Liver (tissue), 9 donors: ENCODE measurements around the gene DIRAS2. TPM values are rescaled to one million over a fixed set of nuclear protein-coding genes. Genes with fewer than 3 reads are reported as not detected.

Experiments used
- DNase-seq: peaks from one replicate; pipeline ENCODE4 v3.0.0-alpha.2; 2017; ENCODE audit warnings: low spot score
- H3K27ac ChIP-seq, 2 donors: one replicate each; pipeline ENCODE4 v1.7.0; 2013; ENCODE audit warnings: inconsistent platforms in 2 of 2, low read length in 2 of 2, control low read depth in 1 of 2, low read depth in 1 of 2, mild to moderate bottlenecking in 1 of 2
- H3K27me3 ChIP-seq, 4 donors: one replicate each; pipeline versions ENCODE4 v1.6.1 to v1.7.0; 2013; ENCODE audit warnings: low read length in 3 of 4, inconsistent platforms in 1 of 4, mild to moderate bottlenecking in 1 of 4, moderate library complexity in 1 of 4; ENCODE audit not compliant: control insufficient read depth in 4 of 4, insufficient read depth in 4 of 4
- H3K36me3 ChIP-seq, 4 donors: one replicate each; pipeline versions ENCODE4 v1.6.1 to v1.7.0; 2013; ENCODE audit warnings: low read length in 3 of 4, mild to moderate bottlenecking in 3 of 4, low read depth in 1 of 4, moderate library complexity in 1 of 4; ENCODE audit not compliant: control insufficient read depth in 4 of 4, insufficient read depth in 3 of 4
- H3K4me1 ChIP-seq, 4 donors: one replicate each; pipeline versions ENCODE4 v1.6.1 to v1.7.0; 2013; ENCODE audit warnings: low read length in 3 of 4, mild to moderate bottlenecking in 3 of 4, moderate library complexity in 1 of 4; ENCODE audit not compliant: control insufficient read depth in 4 of 4, insufficient read depth in 4 of 4
- H3K4me3 ChIP-seq, 3 donors: one replicate each; pipeline versions ENCODE4 v1.6.1 to v1.7.0; 2013; ENCODE audit warnings: low read length in 3 of 3, control low read depth in 1 of 3, low read depth in 1 of 3, mild to moderate bottlenecking in 1 of 3
- H3K9ac ChIP-seq, 2 donors: one replicate each; pipeline ENCODE4 v1.7.0; 2013; ENCODE audit warnings: low read length in 2 of 2, mild to moderate bottlenecking in 2 of 2, moderate library complexity in 2 of 2, control low read depth in 1 of 2, low read depth in 1 of 2
- H3K9me3 ChIP-seq, 4 donors: one replicate each; pipeline versions ENCODE4 v1.6.1 to v1.7.0; 2013; ENCODE audit warnings: low read length in 3 of 4; ENCODE audit not compliant: control insufficient read depth in 4 of 4
- EGR1 ChIP-seq, 2 donors: IDR thresholded peaks; 2 replicates each; pipeline ENCODE4 v1.6.1; 2016 to 2018; ENCODE audit warnings: antibody characterized with exemption in 2 of 2, low read depth in 2 of 2
- HNF4G ChIP-seq: IDR thresholded peaks from 2 replicates; pipeline ENCODE4 v1.6.1; 2016; ENCODE audit warnings: antibody characterized with exemption
- RAD21 ChIP-seq, 2 donors: IDR thresholded peaks; 2 replicates each; pipeline ENCODE4 v1.6.1; 2016; ENCODE audit warnings: antibody characterized with exemption in 2 of 2, mild to moderate bottlenecking in 2 of 2
- SP1 ChIP-seq: IDR thresholded peaks from 2 replicates; pipeline ENCODE4 v1.6.1; 2018; ENCODE audit warnings: antibody characterized with exemption, mild to moderate bottlenecking
- TAF1 ChIP-seq: conservative IDR thresholded peaks from 2 replicates; pipeline ENCODE4 v1.6.1; 2016; ENCODE audit warnings: antibody characterized with exemption, mild to moderate bottlenecking
- YY1 ChIP-seq: IDR thresholded peaks from 2 replicates; pipeline ENCODE4 v1.6.1; 2016; ENCODE audit warnings: antibody characterized with exemption, mild to moderate bottlenecking
- WGBS: extraction: QIAGEN DNeasy Blood & Tissue Kit; methylation state at CpG from one replicate; pipeline ENCODE4 v1.1.7; 2013; 5-methylcytosine and 5-hydroxymethylcytosine counted together
- polyA plus RNA-seq, 2 donors: library from polyadenylated mRNA; stranded (reverse) in 1 of 2; unstranded in 1 of 2; fragments of 200-250 nt in 1 of 2; fragments of >200 nt in 1 of 2; fragmentation: Nextera tagmentation in 1 of 2; extraction: Ambion mirVana in 1 of 2; gene quantifications; one replicate each; pipeline versions ENCODE4 v1.2.1 to v1.2.3, GENCODE V29; 2013 to 2015
- total RNA-seq, 2 donors: library from RNA; depleted of rRNA; stranded (reverse); fragments of >200 nt; gene quantifications; one replicate each; pipeline ENCODE4 v1.2.3, GENCODE V29; 2014
- TF ChIP-seq, protein P1 (sequence below): IDR thresholded peaks from 2 replicates; pipeline ENCODE4 v1.6.1; 2016; ENCODE audit warnings: antibody characterized with exemption
- TF ChIP-seq, protein P2 (sequence below): fragments of 150-350 bp; IDR thresholded peaks from 2 replicates; pipeline ENCODE4 v1.5.1; 2017; ENCODE audit warnings: improper control_type of control experiment, low read depth, low read length; ENCODE audit not compliant: missing input control
- TF ChIP-seq, protein P3 (sequence below): IDR thresholded peaks from 2 replicates; pipeline ENCODE4 v1.6.1; 2016; ENCODE audit warnings: antibody characterized with exemption, mild to moderate bottlenecking
- donor health status: healthy.
- donor health status: healthy.
- donor health status: healthy.
- donor health status: healthy.
- donor health status: healthy.

Gene DIRAS2
- total and polyA plus RNA-seq, 4 donors = 0.14 to 0.53 (median 0.25) TPM; not detected in 1

DNA sequence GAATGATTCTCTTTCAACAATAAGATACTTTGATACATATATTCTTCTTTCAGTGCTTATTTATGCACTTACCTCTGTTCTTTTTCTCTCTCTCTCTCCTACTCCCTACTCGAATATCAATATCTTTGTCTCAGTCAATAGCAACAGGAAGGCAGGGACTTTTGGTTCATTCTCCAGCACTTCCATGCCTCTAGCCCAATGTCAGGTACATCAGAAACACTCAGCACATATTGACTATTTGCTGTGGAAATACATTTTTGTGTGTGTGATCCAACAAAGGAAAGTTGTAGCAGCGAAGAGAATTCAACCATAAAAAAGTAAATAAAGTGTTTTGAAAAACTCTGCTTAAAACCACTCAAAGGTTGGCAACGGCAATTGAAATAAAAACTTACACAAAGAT is 12.6 kb downstream of the DIRAS2 start:
- 73% methylated on average over 3 of the region's 3 CpGs for WGBS
- Histone ChIP-seq H3K9ac (no peak overlapping the region), H3K27me3 (peaks cover 0 to 2% (median 0%) of the 10 kb centered on the region in 4 donors), H3K4me1 (no peaks in the 10 kb centered on the region), H3K36me3 (no peaks in the 10 kb centered on the region), H3K4me3 (no peak overlapping the region), H3K27ac (no peak overlapping the region), H3K9me3 (no peaks in the 10 kb centered on the region)
- TF ChIP-seq YY1 (no peak), RAD21 (IDR thresholded peaks at IDR 0.05) (no peak), SP1 (no peak), TAF1 (no peak)
- TF ChIP-seq, protein P1, sequence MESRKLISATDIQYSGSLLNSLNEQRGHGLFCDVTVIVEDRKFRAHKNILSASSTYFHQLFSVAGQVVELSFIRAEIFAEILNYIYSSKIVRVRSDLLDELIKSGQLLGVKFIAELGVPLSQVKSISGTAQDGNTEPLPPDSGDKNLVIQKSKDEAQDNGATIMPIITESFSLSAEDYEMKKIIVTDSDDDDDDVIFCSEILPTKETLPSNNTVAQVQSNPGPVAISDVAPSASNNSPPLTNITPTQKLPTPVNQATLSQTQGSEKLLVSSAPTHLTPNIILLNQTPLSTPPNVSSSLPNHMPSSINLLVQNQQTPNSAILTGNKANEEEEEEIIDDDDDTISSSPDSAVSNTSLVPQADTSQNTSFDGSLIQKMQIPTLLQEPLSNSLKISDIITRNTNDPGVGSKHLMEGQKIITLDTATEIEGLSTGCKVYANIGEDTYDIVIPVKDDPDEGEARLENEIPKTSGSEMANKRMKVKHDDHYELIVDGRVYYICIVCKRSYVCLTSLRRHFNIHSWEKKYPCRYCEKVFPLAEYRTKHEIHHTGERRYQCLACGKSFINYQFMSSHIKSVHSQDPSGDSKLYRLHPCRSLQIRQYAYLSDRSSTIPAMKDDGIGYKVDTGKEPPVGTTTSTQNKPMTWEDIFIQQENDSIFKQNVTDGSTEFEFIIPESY = no peak
- DNase-seq = no peak

DNA sequence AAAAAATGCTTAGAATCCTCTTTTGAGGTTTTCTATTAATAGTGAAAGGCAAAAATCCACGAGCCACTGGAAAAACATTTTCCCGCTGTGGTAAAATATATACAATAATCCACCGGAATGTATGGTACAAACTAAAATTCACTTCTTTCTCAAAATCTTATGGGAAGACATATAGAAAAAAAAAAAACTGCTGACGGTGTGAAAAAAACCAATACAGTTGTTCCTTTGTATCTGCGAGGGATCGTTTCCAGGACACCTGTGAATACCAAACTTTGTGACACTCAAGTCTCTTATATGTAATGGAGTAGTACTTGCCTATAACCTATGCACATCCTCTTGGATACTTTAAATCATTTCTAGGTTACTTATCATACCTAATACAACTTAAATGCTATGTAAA is 13.3 kb downstream of the DIRAS2 start:
- no peak overlapping the region for H3K27ac ChIP-seq
- no peaks in the 10 kb centered on the region for H3K9me3 ChIP-seq
- H3K36me3 ChIP-seq = no peaks in the 10 kb centered on the region
- WGBS = 90% methylated on average over 6 of the region's 6 CpGs
- no peaks in the 10 kb centered on the region for H3K4me1 ChIP-seq
- TF ChIP-seq SP1 = no peak
- TF ChIP-seq HNF4G = no peak
- TF ChIP-seq, protein P2, sequence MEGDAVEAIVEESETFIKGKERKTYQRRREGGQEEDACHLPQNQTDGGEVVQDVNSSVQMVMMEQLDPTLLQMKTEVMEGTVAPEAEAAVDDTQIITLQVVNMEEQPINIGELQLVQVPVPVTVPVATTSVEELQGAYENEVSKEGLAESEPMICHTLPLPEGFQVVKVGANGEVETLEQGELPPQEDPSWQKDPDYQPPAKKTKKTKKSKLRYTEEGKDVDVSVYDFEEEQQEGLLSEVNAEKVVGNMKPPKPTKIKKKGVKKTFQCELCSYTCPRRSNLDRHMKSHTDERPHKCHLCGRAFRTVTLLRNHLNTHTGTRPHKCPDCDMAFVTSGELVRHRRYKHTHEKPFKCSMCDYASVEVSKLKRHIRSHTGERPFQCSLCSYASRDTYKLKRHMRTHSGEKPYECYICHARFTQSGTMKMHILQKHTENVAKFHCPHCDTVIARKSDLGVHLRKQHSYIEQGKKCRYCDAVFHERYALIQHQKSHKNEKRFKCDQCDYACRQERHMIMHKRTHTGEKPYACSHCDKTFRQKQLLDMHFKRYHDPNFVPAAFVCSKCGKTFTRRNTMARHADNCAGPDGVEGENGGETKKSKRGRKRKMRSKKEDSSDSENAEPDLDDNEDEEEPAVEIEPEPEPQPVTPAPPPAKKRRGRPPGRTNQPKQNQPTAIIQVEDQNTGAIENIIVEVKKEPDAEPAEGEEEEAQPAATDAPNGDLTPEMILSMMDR = no peak
- TF ChIP-seq, protein P3, sequence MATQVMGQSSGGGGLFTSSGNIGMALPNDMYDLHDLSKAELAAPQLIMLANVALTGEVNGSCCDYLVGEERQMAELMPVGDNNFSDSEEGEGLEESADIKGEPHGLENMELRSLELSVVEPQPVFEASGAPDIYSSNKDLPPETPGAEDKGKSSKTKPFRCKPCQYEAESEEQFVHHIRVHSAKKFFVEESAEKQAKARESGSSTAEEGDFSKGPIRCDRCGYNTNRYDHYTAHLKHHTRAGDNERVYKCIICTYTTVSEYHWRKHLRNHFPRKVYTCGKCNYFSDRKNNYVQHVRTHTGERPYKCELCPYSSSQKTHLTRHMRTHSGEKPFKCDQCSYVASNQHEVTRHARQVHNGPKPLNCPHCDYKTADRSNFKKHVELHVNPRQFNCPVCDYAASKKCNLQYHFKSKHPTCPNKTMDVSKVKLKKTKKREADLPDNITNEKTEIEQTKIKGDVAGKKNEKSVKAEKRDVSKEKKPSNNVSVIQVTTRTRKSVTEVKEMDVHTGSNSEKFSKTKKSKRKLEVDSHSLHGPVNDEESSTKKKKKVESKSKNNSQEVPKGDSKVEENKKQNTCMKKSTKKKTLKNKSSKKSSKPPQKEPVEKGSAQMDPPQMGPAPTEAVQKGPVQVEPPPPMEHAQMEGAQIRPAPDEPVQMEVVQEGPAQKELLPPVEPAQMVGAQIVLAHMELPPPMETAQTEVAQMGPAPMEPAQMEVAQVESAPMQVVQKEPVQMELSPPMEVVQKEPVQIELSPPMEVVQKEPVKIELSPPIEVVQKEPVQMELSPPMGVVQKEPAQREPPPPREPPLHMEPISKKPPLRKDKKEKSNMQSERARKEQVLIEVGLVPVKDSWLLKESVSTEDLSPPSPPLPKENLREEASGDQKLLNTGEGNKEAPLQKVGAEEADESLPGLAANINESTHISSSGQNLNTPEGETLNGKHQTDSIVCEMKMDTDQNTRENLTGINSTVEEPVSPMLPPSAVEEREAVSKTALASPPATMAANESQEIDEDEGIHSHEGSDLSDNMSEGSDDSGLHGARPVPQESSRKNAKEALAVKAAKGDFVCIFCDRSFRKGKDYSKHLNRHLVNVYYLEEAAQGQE = no peak
- no peak for TF ChIP-seq EGR1 (IDR thresholded peaks at IDR 0.05; ENCODE audit: low read depth in 2 of 2)
- TF ChIP-seq, protein P1 = no peak
- no peak for DNase-seq
- no peak overlapping the region for H3K4me3 ChIP-seq
- no peak overlapping the region for H3K9ac ChIP-seq
- peaks cover 0 to 2% (median 0%) of the 10 kb centered on the region in 4 donors for H3K27me3 ChIP-seq
